Occipital lobe (tissue), 2 donors: ENCODE results near the gene LMAN1L. TPM values are rescaled to one million over a fixed set of nuclear protein-coding genes. Genes with fewer than 3 reads are reported as not detected.

Source experiments
- DNase-seq: peaks from one replicate; lab custom pipeline; 2025; lab: John Stamatoyannopoulos, UW
- total RNA-seq: library from RNA; depleted of rRNA; stranded (reverse); fragments of >200 nt; gene quantifications from one replicate; pipeline ENCODE4 v1.2.3, GENCODE V29; 2014

Gene LMAN1L
- total RNA-seq, 1 donor from 2014 or later, result not detected

GRCh38 chr15:74835312-74835823, 22.7 kb downstream of the LMAN1L start:
- DNase-seq, result no peak

DNA sequence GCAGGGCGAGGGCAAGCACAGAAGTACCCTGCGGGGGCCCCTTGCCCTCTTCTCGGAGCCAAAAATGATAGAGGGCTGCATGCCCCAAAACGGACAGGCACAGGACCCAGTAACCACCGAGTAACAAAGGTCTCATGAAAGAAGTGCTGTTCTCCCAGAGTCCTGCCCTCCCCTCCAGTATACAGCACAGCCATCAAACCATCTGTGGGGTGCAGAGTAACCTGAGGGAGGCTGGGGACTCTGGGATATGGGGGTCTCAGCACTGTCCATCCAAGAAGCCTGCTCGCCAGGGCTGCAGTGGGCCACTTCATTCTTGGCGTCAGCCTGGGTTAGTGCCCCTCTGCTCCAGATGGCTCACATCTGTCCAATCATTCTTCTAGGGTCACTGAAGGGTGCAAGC, 24.2 kb downstream of the LMAN1L start:
- DNase-seq, result no peak

DNA sequence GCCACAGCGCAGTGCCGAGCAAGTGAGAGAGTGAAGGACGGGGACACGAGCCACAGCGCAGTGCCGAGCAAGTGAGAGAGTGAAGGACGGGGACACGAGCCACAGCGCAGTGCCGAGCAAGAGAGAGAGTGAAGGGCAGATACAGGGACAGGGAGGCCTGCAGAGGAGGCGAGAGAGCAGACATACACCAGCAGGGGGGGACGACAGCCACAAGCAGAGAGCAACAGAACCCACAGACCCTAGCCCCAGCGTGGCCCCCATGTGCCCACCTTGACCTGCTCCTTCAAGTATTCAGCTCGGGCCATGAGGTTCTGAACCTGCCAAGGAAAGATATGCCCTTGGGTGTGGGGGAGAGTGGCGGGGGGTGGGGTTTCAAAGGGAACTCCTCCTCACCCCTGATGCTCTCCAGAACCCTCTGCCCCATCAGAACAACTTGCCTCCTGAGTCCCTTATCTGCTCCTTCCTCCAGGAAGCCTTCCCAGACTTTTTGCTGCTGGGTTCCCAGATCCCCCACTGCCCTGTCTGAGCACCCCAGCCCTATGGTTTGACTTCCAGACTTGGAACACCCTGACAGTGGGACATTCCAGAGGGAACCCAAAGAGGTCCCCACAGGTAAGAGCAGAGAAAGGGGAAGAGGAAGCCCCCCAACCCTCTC, 25.0 kb downstream of the LMAN1L start:
- no peak for DNase-seq

DNA sequence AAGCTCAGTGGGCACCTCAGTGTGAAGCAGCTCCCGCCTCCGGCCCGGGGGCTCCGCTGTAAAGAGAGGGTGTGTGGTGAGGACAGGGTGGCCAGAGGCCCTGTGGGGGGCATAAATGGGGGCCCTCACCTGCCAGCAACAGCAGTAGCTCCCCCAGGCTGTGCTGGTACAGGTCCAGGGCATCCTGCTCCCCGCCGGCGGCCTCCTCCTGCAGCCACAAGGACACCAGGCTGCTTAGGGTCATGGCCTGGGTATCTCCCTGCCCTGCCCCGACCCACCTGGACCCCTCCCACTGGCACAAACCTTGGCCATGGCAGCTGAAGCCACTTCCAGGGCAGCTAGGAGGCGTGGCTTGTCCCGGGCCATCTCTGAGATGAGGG, 25.5 kb downstream of the LMAN1L start:
- no peak for DNase-seq

DNA sequence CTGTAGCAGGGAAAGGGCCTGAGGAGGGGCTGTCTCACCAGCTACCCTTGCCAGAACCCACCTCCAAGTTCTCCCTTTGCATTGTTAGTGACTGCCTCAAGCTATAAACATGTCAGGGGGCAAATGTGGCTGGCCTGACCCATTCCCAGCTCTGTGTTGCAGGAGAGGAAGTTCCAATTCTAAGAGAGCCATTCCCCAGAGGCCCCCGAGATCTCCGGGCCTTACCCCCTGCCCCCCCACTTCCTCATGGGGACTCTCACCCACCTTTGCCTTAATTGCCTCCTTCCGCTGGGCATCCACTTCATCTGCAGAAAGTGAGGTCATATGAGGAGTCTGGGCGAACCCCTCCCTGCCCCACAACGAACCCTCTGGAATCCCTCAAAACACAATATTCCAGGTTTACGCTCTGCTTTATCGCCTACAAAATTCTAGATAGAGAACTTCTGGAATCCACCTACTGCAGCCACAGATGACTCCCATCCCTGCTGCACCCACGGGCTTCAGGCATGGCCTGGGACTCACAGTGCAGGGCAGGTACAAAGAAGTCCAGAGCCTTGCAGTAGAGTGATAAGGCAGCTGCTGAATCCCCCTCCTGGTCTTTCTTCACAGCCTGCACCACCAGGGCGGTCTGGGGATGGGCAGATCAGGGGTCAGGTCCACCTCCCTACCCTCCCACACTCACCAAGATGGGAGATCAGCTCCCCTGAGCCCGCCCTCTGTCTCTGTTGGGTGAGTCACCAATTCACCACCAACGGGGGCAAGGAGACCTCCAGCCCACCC, 26.3 kb downstream of the LMAN1L start:
- no peak for DNase-seq

- DNase-seq, result no peak
These were observed 27.1 kb downstream of the LMAN1L start for GRCh38 chr15:74839526-74840395.

DNA sequence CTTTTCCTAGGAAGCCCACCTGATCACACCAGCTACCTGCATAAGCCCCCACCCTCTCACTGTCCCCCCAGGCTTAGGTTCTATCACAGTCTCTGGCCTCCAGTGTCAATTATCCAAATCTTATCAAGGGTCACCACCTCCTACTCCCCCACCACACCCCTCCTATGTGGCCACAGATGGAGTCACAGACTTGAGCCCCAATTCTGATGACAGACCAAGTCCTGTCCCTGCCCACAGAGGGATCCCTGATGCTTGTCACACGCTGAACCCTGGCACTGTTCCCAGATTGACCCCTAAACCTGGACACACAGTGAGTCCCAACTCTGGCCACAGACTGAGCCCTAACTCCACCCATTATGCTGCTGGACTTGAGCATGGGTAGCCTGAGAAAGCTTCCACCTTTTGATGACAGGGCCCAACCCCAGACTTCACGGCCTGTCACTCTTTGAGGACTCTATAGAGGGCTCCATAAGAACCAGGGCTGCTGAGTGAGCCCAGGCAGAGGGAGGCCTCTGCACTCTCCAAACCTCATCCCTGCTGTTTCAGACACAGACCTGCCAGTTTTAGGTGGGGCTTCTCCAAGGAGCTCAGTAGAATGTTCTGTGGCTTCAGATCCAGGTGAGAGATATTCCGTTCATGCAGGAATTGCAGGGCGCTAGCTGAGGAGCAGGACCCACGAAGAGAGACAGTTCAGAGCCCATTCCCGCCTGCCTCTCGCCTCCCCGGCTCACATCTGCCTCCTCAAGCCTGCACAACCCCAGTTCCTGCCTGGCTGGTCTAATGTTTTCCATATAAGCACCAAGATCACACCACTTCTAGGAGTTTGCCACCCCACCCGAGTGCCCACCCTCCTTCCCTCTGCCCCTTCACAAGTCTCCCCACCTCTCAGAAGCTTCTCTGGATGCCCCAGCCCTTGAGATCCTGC, 28.5 kb downstream of the LMAN1L start:
- no peak for DNase-seq

- DNase-seq, result no peak
These were observed 29.3 kb downstream of the LMAN1L start for GRCh38 chr15:74841891-74842373.

GRCh38 chr15:74842581-74843444, 30.2 kb downstream of the LMAN1L start, which contains the start of gene ULK3:
Gene ULK3 (minus strand): TSS chr15:74843156. CDS start chr15:74843105, 51 bp downstream.
- DNase-seq, result peak; percentile 87

GRCh38 chr15:74843445-74843828, 30.8 kb downstream of the LMAN1L start:
- no peak for DNase-seq

DNA sequence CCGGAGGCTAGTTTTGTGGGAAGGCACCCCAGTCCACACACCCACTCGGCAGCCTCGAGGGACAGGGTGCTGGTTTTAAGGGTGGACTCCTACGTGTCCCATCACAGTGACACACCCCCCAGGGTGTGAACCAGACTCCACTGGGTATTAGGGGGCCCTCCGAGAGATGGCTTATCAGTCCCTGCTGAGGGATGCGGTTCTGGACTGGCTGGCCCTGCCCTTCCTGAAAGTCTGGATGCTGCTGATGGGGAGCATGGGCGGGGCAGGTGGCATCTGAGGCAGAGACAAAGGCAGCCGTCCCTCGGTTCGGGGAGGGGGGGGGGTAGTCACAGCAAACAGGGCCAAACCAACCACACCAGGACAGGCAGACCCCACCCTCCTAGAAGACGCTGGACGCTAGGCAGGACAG, 31.3 kb downstream of the LMAN1L start:
- no peak for DNase-seq

DNA sequence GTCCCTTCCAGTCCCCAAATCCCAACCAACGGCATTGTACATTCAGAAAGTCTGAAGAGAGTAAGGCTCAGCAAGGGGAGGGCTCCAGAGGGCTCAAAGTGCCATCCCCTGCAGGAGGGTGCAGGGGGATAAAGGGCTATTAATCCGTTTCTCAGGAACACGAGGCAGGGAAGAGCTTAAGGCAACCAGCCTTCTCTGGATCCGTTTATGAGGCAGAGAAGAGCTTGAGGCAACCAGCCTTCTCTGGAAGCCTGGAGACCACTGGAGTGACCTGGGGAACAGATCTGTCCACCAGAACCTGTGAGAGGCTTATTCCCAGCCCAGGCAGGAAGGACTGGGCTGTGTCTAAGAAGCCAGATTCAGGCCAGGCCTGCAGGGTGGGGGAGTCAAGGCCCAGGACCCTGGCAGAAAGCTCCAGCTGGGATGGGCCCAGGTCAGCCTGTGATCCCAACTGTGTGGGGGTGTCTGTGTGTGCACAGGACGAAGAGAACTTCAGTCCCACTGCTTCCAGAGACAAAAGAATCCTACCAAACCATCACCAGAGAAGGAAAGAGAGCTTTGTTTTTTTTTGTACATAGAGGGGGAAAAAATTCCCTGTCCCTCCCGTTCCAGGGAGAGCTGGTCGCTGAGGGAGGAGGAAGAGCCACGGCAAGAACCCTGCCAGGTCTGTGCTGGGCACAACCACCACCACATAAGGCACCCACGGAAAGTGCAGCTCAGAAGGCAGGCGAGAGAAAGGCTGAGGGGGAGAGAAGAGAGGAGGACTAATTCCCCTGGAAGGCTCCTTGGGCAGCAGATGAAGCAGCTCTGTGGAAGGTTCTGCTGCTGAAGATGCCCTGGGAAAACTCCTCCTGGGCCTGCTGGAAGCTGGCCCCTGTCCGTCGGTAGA, 31.9 kb downstream of the LMAN1L start:
- no peak for DNase-seq

GRCh38 chr15:74845208-74845568, 32.6 kb downstream of the LMAN1L start:
- DNase-seq, result no peak

GRCh38 chr15:74845581-74845980, 32.9 kb downstream of the LMAN1L start:
- no peak for DNase-seq

GRCh38 chr15:74847432-74847831, 34.8 kb downstream of the LMAN1L start:
- no peak for DNase-seq

- DNase-seq, result no peak
These were observed 37.8 kb downstream of the LMAN1L start for GRCh38 chr15:74850393-74850792.

DNA sequence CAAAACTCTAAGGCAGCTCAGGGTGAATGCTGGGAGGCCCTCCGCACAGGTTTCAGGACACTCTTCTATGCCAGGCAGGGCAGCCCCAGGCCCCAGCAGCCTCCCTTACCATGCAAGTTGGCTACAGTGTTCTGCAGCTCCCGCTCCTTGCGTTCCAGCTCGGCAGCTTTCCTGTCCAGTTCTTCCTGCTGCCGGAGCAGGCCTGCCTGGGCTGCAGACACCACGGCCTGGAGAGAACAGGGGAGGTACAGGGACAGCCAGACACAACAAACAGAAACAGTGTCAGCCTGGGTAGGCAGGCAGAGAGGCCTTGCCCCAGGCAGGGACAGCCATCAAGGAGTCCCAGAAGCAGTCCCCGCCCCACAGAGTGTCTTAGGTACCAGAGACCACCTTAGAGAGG, 39.3 kb downstream of the LMAN1L start:
- no peak for DNase-seq

DNA sequence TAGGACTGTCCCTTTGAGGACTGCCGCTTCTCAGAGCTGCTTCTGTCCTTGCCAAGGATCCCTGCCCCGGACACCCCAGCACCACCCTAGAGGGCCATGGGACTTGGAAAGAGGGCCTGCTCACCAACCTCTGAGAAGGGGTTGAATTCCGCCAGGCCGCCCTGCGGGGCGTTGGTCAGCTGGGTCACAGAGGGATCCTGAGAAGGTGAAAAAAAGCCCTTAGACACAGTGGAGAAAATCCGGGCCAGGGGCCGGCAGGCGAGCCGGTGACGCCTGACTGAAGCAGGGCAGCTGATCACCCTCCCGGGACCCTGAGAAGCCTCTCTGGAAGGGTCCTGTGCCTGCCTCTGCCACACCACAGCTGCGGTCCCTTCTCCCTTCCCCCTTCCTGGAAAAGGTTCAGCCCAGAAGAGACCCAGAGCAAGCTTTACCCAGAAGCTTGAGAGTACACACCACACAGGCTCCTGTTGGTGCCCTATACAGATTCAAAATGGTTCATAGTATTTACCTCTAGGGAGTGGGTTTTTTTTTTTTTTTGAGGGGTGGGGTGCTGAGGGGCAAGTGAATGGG, 41.9 kb downstream of the LMAN1L start:
- no peak for DNase-seq
